HFF-Myc (cell line): ENCODE results near the gene CES1.
"Not testable (repeated sequence)": the region's sequence is repeated elsewhere in the genome, so short reads cannot be mapped to it uniquely, and the experiment has no call there.

Experiments used
- DNase-seq: peaks from one replicate; pipeline ENCODE4 v3.0.0-alpha.2; 2011; ENCODE audit warnings: low read depth; ENCODE audit errors: extremely low read depth
- H3K4me3 ChIP-seq: replicated peaks from 2 replicates; pipeline ENCODE4 v1.5.1; 2011; ENCODE audit warnings: low read depth, mild to moderate bottlenecking, control low read depth, low read length
- TF ChIP-seq, protein P1 (sequence below): IDR thresholded peaks from 2 replicates; pipeline ENCODE4 v1.5.1; 2012; ENCODE audit warnings: mild to moderate bottlenecking, low read depth, low read length, control low read depth; ENCODE audit errors: missing control alignments

Gene CES1

DNA sequence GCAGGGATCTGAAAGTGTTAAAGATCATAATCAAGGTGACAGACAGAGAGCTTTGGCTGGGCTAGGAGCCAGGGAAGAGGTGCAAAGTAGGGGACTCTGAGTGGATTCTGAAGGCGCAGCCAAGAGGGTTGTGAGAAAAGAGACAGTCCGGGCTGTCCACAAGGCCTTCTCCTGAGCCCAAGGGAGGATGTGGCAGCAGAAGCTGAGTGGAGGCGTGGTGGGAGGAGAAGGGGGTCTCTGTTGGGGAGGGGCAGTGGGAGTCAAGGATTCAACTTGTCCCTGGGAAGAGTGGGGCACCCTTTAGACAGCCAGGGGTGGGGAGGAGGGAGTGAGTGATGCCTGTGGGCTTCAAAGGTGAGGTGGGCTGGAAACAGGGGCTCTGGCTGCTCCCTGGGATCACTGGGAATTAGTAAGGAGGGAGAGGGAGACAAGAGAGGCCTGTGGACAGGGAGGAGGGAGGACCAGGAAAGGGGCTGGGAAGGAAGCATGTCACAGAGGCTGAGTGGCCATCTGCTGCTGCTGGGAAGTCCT is 10.6 kb downstream of the CES1 start:
- no peak for DNase-seq
- no peak overlapping the region for H3K4me3 ChIP-seq
- TF ChIP-seq, protein P1, sequence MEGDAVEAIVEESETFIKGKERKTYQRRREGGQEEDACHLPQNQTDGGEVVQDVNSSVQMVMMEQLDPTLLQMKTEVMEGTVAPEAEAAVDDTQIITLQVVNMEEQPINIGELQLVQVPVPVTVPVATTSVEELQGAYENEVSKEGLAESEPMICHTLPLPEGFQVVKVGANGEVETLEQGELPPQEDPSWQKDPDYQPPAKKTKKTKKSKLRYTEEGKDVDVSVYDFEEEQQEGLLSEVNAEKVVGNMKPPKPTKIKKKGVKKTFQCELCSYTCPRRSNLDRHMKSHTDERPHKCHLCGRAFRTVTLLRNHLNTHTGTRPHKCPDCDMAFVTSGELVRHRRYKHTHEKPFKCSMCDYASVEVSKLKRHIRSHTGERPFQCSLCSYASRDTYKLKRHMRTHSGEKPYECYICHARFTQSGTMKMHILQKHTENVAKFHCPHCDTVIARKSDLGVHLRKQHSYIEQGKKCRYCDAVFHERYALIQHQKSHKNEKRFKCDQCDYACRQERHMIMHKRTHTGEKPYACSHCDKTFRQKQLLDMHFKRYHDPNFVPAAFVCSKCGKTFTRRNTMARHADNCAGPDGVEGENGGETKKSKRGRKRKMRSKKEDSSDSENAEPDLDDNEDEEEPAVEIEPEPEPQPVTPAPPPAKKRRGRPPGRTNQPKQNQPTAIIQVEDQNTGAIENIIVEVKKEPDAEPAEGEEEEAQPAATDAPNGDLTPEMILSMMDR = no peak

DNA sequence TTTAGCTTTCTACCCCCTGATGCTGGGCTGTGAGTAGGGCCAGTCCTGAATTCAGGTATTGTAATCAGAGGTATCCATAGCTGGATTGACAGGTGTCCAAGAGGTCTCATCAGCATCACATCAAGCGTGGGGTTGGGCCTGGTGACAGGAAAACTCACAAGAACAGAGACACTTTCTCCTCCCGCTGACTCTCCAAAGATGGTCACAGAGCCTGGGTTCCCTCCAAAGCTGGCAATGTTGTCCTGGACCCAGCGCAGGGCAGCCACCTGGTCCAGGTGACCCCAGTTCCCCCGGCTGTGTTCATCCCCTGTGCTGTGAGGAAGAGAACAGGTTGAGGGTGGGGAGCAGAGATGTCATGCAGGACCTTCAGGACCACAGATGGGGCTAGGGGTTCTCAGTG is 11.7 kb downstream of the CES1 start:
- DNase-seq = no peak
- TF ChIP-seq, protein P1 = no peak
- H3K4me3 ChIP-seq = no peak overlapping the region

DNA sequence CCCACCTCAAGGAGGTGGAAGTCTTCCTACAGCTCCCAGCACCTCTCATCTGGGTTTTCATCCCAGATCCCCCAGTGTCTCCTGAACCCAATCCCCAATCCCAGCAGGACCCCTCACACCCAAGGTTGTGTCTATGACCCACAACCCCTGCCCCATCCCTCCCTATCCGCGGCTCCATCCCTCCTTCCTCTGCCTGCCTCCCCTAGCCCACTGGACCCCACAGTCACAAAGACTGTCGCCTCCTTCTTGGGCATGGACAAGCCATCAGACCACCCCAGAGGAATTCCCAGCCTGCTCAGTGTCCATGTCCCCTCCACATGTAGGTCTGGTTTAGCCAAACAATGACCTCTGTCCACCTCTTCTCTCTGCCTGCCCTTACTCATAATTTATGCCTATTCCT is 12.3 kb downstream of the CES1 start:
- TF ChIP-seq, protein P1 = no peak
- no peak for DNase-seq
- no peak overlapping the region for H3K4me3 ChIP-seq

DNA sequence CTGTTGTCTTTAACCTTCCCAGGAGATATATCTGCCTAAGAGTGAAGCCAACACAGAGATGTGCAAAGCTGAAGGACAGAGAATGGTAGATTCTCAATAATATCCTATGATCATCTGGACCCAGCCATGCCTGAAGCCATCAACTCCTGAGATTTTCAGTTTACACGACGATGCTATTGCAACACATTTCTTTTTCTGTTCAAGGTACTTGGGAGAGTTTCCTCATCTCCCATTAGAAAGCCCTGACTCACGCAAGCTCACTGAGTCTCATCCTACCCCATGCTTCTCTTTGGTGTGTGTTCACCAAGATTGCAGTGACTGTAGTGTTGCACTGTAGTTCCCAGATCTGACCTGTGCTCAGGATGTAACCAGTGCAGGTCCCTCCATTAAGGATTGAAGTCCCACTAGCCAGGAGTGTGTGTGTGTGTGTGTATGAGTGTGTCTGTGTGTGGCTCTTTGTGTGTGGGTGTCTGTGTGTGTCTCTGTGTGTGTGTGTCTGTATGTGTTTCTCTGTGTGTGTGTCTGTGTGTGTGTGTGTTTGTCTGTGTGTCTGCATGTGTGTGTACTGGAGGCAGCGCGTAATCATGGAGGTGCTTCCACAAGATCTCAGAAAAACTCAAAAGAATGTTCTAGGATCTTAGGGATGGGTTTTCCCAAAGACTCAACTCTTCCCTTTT is 15.5 kb downstream of the CES1 start:
- H3K4me3 ChIP-seq = no peak overlapping the region
- no peak for DNase-seq
- TF ChIP-seq, protein P1 = no peak

DNA sequence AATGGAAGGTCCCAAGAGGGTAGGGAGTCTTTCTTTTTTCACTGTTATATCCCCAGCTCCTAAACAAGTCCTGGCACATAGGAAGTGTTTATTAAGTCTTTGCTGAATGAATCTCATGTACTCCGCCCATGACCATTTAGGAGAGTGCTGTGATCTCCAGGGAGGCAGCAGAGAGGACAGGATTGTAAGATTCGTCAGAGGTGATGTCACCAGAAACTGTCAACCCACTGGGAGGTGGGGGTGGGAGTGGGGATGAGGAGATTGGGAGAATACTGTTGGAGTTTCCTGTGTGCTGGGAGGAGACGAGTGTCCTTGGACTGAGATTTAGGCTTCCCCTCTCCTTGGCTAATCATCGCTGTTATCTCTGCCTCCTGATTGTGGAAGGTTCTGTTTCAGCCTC is 16.7 kb downstream of the CES1 start:
- not testable (repeated sequence) for H3K4me3 ChIP-seq, DNase-seq

DNA sequence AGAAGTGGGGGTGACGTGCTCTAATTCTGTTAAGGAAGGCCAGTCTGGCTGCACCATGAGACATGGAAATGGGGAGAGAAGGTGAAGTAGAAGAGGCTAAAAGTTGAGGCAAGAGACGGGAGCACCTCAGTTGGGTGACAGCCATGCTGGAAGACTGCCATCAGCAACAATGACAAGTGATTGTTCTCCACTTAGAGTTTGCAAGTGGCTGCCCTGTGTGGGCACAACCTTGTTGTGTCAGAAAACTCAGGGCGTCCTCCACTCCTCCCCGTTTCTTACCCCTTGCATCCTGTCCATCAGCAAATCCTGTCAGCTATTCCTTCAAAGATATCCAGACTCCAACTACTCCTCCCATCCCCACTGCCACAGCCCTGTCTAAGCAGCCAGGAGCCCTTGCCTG is 17.6 kb downstream of the CES1 start:
- H3K4me3 ChIP-seq = no peak overlapping the region
- TF ChIP-seq, protein P1 = no peak
- no peak for DNase-seq

DNA sequence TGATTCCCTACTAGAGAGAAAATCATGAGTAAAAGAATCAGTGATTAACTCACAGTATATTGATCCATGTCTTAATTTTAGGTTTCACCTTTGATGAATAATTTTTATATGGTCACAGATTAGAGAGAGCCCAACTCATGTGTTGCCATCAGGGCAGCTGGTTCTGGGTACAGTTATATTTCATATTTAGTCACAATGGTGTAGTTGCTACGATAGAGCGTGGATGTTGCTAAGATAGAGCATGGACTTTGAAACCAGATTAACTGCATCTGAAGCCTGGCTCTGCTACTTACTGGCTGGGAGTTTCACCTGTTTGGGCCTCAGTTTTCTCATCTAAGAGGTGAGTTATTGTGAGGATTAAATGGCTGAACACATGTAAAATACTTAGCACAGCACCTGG is 18.7 kb downstream of the CES1 start:
- H3K4me3 ChIP-seq, DNase-seq: not testable (repeated sequence)

DNA sequence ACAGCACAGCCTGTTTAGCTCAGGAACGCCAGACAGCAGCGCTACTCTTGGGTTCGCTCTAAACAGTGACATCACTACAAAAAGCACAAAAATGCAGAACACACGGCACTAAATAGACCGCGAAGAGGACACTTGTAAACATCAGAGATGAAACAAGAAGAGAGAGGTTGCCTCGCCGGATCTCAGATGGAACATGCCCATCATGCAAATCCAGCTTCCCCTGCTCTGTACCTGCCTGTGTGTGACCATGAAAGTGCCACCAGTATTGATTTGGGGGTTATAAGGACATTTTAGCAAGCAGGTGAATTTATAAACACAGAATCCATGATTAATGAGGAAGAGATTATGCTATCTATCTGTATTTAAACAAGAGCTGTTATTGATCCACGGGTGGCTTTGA is 19.2 kb downstream of the CES1 start:
- DNase-seq, H3K4me3 ChIP-seq: not testable (repeated sequence)
